CD4-positive, alpha-beta T cell treated with Interleukin-2 at 100 ng/mL for 4 hours (primary cell): ENCODE data around the gene VAMP2.

ENCODE experiments used
- DNase-seq: peaks from one replicate; pipeline ENCODE4 v3.0.0-alpha.2; 2020; ENCODE audit warnings: low spot score

VAMP2 gene

DNA sequence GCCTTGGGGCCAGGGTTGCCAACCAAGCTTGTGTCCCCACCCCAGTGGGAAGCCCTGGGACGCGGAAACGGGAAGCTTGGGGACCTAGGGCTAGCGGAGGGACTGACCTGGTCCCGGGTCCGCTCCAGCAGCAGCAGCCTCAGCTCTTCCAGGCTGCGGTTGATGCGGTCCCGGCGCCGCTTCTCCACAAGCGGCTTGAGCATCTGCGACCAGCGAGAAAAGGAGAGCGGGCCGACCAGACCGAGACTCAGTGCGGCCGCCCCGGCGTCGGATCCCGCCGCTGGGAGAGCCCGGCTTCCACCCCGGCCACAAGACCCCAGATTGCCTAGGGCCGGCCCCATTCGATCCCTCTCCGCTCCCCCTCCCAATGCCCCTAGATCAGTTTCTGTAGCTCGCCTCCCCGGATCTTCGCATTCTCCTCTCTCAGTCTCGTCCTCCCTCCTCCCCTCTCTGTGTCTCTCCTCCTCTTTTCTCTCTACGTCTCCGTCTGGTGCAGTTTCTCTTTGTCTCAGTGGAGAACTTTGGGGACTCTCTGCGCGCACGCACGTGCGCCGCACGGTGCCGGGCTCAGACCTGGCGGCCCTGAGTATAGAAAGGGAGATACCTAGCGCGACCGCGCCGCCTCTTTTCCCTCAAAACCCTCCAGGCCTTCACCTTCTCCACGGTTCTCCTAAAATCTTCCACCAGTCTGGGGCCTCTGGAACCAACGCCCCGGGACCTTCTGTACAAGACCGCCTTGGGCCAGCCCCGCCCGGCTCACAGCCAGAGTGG, 39.6 kb downstream of the VAMP2 start:
- DNase-seq: no peak

DNA sequence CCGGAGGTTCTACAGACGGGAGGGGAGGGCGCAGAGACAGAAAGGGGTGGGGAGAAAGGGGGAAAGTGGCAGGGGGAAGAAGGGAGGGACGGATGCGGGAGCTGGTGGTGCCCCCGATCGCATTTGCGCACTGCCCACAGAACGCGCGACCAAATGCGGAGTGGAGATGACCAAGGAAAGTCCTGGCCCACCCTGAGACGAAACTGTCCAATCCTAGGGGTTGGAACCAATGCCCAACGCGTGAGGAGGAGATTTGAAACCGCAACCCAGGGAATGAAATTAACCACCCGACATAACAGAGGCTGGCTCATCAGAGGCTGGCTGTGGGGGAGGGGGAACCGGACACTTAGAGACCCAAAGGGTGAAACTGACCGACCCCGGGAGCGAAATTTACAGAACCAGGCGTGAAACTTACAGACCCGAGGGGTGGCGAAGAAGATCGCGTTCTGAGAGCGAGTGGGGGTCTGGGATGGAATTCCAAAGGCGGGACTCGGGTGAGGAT, 40.3 kb downstream of the VAMP2 start:
- DNase-seq: no peak

DNA sequence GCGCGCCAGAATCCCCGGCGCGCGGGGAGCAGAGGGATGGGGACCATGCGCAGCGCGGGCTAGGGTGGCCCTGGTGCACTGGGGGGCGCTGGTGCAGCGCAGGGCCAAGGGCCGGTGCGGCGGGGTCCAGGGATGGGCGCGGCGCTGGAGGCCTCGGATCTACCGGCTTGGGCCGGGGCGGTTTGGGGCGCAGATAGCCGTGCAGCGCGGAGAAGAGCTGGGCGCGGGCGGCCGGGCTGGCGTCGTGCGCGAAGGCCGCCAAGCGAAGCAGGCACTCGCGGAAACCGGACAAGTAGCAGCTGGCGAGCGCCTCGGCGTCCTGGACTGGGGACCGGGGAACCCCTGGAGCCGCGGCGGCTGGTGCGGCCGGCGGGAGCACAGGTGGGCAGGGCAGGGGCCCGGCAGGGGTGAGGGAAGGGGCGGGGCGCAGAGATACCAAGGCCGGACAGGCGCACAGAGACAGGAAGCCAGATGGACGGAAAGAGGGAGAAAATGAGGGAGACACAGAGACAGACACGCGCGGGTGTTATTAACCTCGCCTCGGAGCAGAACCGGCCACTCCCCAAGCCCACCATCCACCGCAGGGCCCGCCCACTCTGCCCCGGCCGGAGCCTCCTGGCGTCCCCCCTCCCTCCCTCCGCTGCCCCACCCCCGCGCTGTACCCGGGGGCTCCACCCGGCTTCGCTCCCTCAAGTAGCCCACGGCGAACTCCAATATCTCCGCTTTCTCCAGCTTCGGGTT, 40.9 kb downstream of the VAMP2 start:
- no peak for DNase-seq

DNA sequence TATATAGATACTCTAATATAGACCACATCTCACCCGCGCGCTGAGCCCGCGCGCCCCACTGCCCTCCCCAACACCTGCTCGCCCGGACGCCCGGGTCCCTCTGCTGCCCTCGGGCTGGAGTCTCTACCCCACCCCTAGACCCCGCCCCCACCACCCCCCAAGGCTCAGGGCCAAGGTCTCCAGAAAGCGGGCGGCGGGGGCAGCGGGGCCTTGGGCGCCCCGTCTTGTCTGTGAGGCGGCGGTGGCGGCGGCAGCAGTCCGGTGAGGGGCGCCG, 41.4 kb downstream of the VAMP2 start:
- no peak for DNase-seq

DNA sequence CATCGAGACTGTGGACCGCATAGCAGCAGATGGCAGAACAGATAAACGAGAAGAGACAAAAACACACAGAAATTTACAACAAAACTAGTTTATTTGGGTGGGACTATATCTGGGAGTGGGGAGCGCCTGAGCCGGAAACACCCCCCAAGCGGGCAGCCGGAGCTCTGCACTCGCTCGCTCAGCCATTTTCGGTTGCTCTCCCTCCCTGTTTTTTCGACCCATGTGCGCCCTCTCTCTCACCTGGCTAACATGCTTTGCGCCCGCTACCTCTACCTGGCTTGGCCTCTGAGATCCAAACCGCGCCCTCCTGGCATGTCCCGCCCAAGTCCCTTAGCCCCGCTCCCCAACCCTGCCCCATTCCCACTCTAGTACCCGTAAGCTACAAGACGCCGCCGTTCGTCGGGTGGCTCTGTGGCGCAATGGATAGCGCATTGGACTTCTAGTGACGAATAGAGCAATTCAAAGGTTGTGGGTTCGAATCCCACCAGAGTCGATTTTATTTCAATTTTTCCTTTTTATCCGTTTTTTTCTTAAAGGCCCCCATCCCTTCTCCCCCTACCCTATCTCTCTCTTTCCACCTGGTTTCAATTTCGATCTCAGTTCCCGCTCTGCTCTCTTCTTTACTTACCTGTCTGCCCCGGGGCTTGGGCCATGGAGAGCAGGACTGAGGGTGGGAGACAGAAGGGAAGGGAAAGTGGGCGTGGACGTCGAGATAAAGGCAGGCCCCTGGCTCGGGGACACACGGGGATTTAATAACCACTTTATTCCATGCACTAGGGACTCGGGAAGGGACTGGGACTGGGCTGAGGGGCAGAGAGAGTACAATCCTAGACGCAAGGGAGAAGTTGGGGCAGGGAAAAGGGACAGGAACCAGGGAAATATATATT, 42.0 kb downstream of the VAMP2 start:
- DNase-seq: peak; percentile 61

DNA sequence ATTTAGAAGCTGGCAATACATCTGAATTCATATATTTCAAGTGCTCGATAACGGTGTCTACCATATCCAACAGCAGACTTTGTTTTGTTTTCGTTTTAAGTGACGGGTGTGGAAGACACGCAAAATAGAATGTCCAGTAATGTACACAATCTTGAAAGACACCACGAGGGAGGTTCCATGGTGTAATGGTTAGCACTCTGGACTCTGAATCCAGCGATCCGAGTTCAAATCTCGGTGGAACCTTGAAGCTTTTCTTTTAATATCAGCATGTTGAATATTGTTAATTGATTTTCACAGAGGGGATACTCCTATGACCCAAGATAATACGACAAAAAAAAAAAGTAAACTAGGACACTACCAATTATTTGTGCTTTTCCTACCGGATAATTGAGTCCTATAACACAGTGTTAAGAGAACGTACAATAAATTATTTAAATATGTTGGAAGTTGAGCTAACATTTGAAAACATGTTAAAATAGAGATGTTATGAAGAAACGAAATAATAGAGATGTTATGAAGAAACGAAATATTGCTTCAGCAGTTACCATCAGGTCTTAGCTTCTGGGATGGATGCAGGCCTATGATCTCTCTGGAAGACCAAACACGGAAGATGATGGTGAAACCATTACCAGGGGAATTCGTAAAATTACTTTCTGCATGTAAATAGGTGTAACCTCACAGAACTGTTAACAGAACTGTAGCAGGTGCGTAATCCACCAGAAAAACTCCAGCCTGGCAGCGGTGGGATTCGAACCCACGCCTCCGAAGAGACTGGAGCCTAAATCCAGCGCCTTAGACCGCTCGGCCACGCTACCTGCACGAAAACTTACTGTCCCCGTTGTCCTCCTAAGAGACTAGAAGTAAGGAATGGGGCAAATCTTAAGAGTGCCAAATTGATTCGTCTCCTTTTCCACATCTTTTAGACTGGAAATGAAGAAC, 42.9 kb downstream of the VAMP2 start:
- peak; percentile 90 for DNase-seq

DNA sequence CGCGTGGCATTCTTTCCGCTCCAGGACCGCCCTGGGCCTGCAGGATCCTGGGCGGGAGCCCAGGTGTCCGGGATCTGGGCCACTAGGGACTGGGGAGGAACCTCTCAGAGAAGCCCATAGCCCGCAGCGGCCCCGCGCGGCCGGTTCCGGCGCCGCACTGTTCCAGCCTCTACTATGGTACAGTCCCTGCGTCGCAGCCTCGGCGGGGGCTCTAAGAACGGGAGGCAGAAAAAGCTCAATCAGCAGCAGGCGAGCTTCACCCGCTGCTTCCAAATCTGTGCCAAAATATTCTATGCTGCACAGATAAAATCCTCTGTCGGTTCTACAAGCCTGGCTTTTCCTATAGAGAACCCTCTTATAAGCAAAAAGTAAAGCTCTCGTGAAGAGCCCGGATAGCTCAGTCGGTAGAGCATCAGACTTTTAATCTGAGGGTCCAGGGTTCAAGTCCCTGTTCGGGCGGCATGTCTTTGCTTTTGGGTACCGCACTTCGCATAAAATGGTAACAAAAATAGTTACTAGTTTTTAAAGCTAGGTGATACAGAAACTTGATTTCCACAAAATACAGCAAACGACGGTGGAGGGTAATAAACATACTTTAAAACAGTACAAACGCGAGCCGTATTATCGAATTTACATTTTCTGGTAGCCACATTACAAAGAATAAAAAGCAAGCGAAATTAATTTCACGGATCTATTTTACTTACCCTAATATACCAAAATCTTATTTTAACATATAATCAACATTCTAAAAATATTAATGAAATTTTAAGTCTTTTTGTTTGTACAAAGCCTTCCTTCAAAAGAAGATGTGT, 43.8 kb downstream of the VAMP2 start:
- DNase-seq: peak; percentile 86

DNA sequence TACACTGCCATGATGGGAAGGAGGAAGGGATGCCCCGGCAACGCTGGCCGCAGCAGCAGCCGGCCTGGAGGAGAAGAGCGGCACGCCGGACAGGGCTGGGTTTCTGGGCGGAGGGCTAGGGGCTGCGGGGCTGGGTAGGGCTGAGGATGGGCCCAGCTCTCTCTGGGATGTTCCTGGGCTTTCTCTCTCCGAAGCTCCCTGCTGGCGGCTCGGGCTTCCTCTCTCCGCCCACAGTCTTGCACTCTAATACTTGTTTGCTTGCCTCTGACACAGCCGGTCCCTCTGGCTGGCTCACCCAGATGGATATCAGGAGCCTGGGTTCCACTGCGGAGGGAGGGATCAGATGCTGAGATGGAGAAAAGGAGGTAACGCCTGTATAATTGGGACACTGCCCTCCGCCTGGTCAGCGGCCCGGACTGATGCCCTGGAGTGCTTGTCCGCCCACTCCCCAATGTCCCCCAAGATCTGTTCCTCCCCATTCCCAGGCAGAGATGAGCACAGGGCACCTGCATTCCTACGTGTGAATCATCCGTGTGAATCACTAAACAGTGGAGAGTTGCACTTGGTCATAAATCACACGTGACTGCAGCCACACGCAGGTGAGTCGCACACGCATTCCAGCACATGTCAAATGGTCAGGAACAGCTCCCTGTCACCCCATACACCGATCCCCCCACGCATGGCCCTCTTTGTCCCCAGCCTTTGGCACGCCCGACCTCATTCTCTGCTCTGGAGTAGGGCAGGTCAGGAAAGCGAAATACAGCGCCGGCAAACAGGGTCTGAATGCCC, 44.6 kb downstream of the VAMP2 start, which contains the start of gene ALOXE3:
Gene ALOXE3 (minus strand): TSS at position 535 of the 789 bp plus-strand sequence. CDS start 524 bp downstream, at position 11.
- no peak for DNase-seq

DNA sequence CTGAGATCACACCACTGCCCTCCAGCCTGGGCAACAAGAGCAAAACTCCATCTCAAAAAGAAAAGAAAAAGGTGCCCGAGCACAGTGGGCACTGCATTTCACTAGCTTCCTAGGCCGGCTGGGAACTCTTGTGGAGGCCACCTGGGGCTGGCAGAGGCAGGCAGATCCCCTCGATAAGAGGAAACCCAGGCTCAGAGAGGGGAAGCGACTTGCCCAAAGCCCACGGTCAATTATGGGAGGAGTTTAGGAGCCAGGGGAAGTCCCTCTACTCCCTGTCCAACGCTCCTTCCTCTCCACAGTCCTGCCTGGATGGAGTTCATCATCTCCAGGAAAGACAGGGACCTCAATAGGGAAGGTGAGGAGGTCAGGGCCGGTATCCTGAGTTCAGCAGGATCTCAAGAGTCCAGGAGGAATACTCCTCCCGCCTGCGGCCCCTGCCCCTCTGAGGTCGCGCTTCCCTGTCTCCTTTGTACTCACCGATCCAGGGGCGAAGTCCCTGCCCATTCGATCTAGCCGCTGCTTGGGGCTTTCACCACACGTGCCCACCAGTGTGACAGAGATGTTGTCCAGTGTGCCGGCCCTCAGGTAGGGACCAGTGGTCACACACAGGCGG, 45.3 kb downstream of the VAMP2 start:
- DNase-seq: no peak

DNA sequence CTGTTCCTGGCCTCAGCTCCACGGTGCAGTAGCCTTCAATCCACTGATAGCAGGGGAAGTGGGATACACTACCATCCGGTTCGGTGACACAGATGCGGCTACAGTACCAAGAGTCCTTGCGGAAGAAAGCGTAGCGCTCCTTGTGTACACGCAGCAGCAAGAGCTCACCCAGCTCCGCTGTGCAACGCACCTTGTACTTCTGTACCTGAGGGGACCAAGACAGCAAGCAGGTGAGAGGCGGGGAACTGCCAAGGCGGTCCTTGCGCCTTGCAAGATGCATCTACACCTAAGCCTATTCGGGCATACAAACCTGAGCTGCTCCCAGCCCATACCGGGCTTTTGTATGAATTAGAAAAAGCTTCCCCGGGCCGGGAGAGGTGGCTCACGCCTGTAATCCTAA, 46.0 kb downstream of the VAMP2 start:
- DNase-seq: no peak

DNA sequence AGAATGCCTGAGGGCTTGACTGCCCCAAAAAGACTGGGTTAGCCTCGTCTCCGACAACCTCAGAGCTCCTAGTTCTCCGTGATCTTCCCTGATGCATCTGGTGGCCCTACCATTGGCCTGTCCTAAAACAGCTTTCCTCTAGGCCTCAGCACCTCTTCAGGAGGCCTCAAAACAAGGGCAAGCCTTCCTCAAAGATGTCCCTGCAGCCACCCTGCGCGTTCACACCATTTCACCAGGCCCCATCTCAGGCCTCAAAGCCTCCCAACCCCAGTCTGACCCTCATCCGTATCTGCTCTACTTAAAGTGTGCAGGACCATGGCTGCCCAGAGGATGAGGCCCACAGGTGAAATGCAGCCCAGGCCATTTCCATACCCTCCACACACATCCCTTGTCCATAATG, 51.8 kb downstream of the VAMP2 start:
- DNase-seq: no peak

DNA sequence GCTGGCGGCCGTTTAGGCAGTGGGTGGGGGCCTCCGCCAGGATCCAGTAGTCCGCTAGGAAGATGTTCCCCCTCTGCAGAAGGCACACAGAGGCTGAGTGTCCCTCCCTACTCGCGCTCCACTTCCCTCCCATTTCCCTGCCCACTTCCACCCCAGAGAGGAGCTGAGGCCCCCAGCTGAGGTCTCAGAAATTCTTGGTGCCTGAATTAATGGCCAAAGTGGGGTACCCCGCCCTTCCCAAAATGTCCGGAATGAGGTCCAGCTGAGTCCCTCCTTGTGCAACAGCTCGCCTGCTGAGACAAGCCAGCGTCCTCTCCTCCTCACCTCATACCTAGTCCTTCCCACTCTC, 52.3 kb downstream of the VAMP2 start:
- no peak for DNase-seq

DNA sequence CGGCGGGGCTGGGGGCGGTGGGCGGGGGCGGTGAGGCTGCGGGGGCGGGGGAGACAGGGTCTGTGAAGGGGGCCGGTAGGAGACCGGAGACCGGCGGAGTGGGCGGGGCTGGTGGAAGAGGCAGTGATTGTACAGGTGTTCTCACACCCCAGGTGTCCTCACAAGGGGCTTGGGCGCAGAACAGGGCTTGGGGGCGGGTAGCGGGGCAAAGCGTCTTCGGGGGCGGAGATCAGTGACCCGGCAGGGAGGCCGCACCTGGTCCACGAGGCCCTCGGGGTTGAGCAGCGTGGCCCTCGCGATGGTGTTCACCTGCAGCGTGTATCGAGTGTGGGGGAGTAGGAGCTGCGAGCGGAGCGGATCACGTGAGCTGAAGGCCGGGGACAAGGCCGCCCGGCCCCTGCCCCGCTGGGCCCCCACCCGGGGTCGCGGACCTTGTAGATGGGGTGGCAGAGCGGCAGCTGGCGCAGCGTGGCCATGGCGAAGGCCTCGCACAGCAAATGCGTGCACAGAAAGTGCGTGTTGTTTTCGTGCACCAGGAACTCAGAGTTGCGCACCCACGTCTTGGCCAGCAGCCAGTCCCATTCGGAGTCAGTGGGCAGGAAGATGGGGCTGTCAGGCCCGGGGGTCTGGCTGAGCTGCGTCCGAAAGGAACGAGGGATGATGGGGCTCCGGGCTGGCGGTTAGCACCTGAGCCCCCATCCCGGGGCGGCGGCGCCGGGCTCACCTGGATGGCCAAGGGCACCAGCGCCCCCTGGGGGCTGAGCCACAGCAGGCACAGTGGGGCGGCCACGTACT, 52.9 kb downstream of the VAMP2 start:
- DNase-seq: peak; percentile 77
